Large intestine (tissue), 3 donors: ENCODE results near the gene SMURF1. TPM values are rescaled to one million over a fixed set of nuclear protein-coding genes. Genes with fewer than 3 reads are reported as not detected.
"Not testable (repeated sequence)": the region's sequence is repeated elsewhere in the genome, so short reads cannot be mapped to it uniquely, and the experiment has no call there.

Experiments used
- DNase-seq, 2 donors: peaks; one replicate each; pipeline versions ENCODE4 v3.0.0 to v3.0.0-alpha.2; 2013
- H3K27ac ChIP-seq: one replicate; pipeline ENCODE4 v1.5.1; 2013; ENCODE audit warnings: low read length
- H3K27me3 ChIP-seq: 2 replicates; pipeline ENCODE4 v1.6.1; 2013; ENCODE audit warnings: low read length; ENCODE audit not compliant: control insufficient read depth, insufficient read depth
- H3K36me3 ChIP-seq: 2 replicates; pipeline ENCODE4 v1.6.1; 2013; ENCODE audit warnings: low read length; ENCODE audit not compliant: control insufficient read depth, insufficient read depth
- H3K4me1 ChIP-seq: one replicate; pipeline ENCODE4 v1.6.1; 2013; ENCODE audit warnings: low read length; ENCODE audit not compliant: control insufficient read depth, insufficient read depth
- H3K4me3 ChIP-seq: one replicate; pipeline ENCODE4 v1.5.1; 2013; ENCODE audit warnings: low read length
- H3K9me3 ChIP-seq: one replicate; pipeline ENCODE4 v1.6.1; 2013; ENCODE audit warnings: mild to moderate bottlenecking, low read depth, low read length, moderate library complexity; ENCODE audit not compliant: control insufficient read depth
- WGBS: methylation state at CpG from one replicate; pipeline ENCODE4 v1.1.5; 2013; ENCODE audit warnings: low lambda C conversion rate; ENCODE audit not compliant: insufficient coverage; 5-methylcytosine and 5-hydroxymethylcytosine counted together
- polyA plus RNA-seq: library from polyadenylated mRNA; unstranded; fragments of 120-200 nt; gene quantifications from one replicate; pipeline ENCODE4 v1.2.1, GENCODE V29; 2013

SMURF1 gene
- polyA plus RNA-seq, 1 donor, result 14.5 TPM

DNA sequence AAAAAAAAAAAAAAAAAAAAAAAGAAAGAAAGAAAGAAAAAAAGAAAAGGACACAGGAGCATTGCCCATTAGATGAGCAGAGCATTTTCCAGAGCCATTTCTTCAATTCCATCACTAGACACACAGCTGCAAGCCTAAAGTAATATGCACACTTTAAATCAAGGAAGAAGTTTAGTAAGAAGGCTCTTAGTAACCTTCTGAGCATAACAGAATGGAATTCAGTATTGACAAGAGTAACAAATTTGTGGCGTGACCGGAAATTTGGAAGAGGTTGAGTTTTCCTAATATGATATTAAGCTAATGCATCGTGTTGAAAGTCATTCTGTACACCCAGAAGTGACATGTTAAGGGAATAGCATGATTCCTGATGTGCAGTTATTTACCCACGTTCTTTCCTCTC lies 35.3 kb downstream of the SMURF1 start:
- no peak overlapping the region for H3K4me3 ChIP-seq
- peaks cover 2% of the 10 kb centered on the region for H3K9me3 ChIP-seq
- no CpG with 5 or more reads among the region's 4 CpGs for WGBS
- H3K27me3 ChIP-seq, result no peaks in the 10 kb centered on the region
- no peak overlapping the region for H3K27ac ChIP-seq
- DNase-seq, result no peak
- H3K36me3 ChIP-seq, result no peaks in the 10 kb centered on the region
- H3K4me1 ChIP-seq, result peaks cover 9% of the 10 kb centered on the region

DNA sequence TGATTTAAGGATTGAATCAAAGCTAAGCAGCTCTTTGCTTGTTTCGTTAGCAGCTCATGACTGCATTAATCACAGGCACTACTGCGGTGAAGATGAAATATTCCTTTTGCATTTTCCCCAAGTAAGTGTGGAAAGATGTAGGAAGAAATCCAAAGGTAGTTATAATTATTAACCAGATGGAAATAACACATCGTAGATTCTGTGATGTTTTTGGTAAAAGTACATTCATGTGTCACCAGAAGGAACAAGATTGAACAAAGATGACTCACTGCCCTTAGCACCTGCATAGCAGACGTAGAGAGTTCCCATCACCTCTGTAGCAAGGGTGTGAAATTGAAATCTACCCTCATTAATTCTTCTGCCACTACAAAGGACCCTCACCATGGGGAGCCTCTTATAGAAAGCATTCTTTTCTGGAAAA lies 37.1 kb downstream of the SMURF1 start:
- Histone ChIP-seq H3K27me3 (no peaks in the 10 kb centered on the region), H3K4me1 (peaks cover 4% of the 10 kb centered on the region), H3K4me3 (no peak overlapping the region), H3K9me3 (no peaks in the 10 kb centered on the region), H3K36me3 (no peaks in the 10 kb centered on the region), H3K27ac (no peak overlapping the region)
- 60% methylated on average over 3 of the region's 4 CpGs for WGBS
- no peak for DNase-seq

- Histone ChIP-seq H3K27me3 (no peaks in the 10 kb centered on the region), H3K9me3 (no peaks in the 10 kb centered on the region), H3K27ac (no peak overlapping the region), H3K4me1 (no peaks in the 10 kb centered on the region), H3K36me3 (no peaks in the 10 kb centered on the region), H3K4me3 (no peak overlapping the region)
- no CpG with 5 or more reads among the region's 6 CpGs for WGBS
- DNase-seq, result no peak
Measured at GRCh38 chr7:99106411-99106810, 37.5 kb downstream of the SMURF1 start.

DNA sequence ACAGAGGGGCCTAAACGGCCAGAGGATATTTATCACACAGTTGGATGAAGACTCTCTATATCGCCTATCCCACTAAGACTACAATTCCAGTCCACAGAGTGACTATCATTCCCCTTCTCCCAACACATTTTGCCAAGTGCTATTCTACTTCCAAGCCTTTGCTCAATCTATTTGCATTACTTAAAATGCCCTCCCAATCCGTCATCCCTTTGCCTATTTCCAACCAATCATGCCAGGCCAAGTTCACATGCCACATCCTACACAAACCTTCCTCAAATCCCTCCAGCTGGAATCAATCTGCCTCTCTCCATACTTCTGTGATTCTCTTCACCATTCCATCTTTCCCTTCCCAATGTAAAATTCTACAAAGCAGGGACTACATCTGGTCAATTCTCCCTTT lies 38.2 kb downstream of the SMURF1 start:
- no peaks in the 10 kb centered on the region for H3K27me3 ChIP-seq
- no peaks in the 10 kb centered on the region for H3K4me1 ChIP-seq
- H3K27ac ChIP-seq, result no peak overlapping the region
- no peaks in the 10 kb centered on the region for H3K36me3 ChIP-seq
- H3K9me3 ChIP-seq, result no peaks in the 10 kb centered on the region
- no peak overlapping the region for H3K4me3 ChIP-seq
- no peak for DNase-seq
- WGBS, result no CpG with 5 or more reads among the region's 3 CpGs

DNA sequence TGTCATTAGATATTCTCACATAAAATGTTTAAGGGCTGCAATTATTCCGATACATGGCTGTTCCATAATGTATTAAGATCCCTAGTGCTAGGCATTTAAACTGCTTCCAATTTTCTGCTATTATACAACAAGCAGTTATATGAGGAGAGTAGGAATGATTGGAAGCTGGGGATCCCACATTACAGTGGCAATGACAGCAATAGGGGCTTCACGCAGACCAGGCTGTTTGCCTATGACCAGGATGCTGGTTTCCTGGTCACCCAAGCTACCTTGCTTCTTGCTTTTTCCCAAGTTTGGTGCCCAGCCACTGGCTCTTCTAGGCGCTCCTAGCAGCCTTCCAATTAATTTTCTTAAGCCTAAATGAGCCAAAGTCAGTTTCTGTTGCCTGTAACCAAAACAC lies 39.3 kb downstream of the SMURF1 start:
- DNase-seq, result no peak
- no CpG with 5 or more reads among the region's 3 CpGs for WGBS
- Histone ChIP-seq H3K27ac (no peak overlapping the region), H3K27me3 (no peaks in the 10 kb centered on the region), H3K4me3 (no peak overlapping the region), H3K9me3 (peaks cover under 1% of the 10 kb centered on the region), H3K36me3 (no peaks in the 10 kb centered on the region), H3K4me1 (no peaks in the 10 kb centered on the region)

GRCh38 chr7:99103836-99104235 lies 40.1 kb downstream of the SMURF1 start:
- H3K27ac ChIP-seq, H3K9me3 ChIP-seq, H3K4me3 ChIP-seq, DNase-seq, H3K27me3 ChIP-seq, H3K36me3 ChIP-seq, H3K4me1 ChIP-seq: not testable (repeated sequence)
- WGBS, result 86% methylated on average over 1 of the region's 13 CpGs

GRCh38 chr7:99102809-99103690 lies 40.9 kb downstream of the SMURF1 start:
- Histone ChIP-seq H3K4me1 (no peaks in the 10 kb centered on the region), H3K27me3 (no peaks in the 10 kb centered on the region), H3K4me3 (no peak overlapping the region), H3K27ac (no peak overlapping the region), H3K9me3 (peaks cover 4% of the 10 kb centered on the region), H3K36me3 (no peaks in the 10 kb centered on the region)
- DNase-seq, result no peak
- WGBS, result 100% methylated on average over 1 of the region's 11 CpGs

GRCh38 chr7:99102361-99102760 lies 41.5 kb downstream of the SMURF1 start:
- 100% methylated on average over 1 of the region's 1 CpG for WGBS
- Histone ChIP-seq H3K27ac (no peak overlapping the region), H3K27me3 (no peaks in the 10 kb centered on the region), H3K9me3 (peaks cover 4% of the 10 kb centered on the region), H3K4me3 (no peak overlapping the region), H3K36me3 (no peaks in the 10 kb centered on the region), H3K4me1 (no peaks in the 10 kb centered on the region)
- no peak for DNase-seq

DNA sequence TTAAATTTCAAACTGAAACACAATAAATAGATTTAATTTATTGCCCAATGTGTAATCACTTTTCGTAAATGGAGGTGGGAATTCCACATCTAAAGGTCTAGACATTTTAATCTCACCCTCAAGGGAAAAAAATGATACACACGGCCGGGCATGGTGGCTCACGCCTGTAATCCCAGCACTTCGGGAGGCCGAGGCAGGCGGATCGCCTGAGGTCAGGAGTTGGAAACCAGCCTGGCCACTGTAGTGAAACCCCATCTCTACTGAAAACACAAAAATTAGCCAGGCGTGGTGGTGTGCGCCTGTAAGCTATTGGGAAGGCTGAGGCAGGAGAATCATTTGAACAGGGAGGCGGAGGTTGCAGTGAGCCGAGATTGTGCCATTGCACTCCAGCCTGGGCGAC lies 42.4 kb downstream of the SMURF1 start:
- not testable (repeated sequence) for H3K4me3 ChIP-seq, H3K9me3 ChIP-seq, DNase-seq, H3K27ac ChIP-seq, H3K27me3 ChIP-seq, H3K36me3 ChIP-seq, H3K4me1 ChIP-seq
- 100% methylated on average over 1 of the region's 13 CpGs for WGBS

DNA sequence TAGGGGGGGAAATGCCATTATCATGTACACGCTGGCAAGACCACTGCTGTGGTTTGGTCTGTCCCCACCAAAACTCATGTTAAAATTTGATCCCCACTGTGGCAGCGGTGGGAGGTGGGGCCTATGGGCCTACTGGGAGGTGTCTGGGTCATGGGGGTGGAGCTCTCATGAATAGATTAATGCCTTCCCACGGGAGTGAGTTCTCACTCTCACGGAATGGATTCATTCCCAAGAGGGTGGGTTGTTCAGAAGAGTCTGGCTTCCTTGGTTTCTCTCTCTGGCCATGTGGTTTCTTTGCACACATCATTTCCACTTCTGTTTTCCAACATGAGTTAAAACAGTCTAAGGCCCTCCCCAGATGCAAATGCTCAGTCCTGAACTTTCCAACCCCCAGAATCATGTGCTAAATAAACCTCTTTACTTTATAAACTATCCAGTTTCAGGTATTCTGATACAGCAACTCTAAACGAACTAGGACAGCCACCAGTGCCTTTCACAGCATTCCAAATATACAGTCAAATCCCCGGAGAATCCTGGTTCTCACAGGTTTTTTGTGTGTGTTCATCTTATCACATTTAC lies 44.3 kb downstream of the SMURF1 start:
- Histone ChIP-seq H3K27me3 (no peaks in the 10 kb centered on the region), H3K36me3 (no peaks in the 10 kb centered on the region), H3K27ac (no peak overlapping the region), H3K4me3 (no peak overlapping the region), H3K4me1 (no peaks in the 10 kb centered on the region), H3K9me3 (peaks cover 4% of the 10 kb centered on the region)
- no peak for DNase-seq
- no CpG with 5 or more reads among the region's 6 CpGs for WGBS
